GM12878 (cell line): ENCODE data around the gene ETNK2.

ENCODE experiments used
- CTCF ChIP-seq, 3 experiments: IDR thresholded peaks in 2 of 3; conservative IDR thresholded peaks in 1 of 3; 2 replicates each; pipeline ENCODE4 v1.5.1; 2011; ENCODE audit warnings: low read depth in 3 of 3, low read length in 3 of 3, mild to moderate bottlenecking in 3 of 3, control low read depth in 2 of 3, moderate library complexity in 2 of 3, inconsistent platforms in 1 of 3, mixed read lengths in 1 of 3; ENCODE audit not compliant: control insufficient read depth in 2 of 3, insufficient read depth in 1 of 3; ENCODE audit errors: extremely low read depth in 1 of 3
- RCOR1 ChIP-seq: conservative IDR thresholded peaks from 2 replicates; pipeline ENCODE4 v1.6.1; 2012; ENCODE audit warnings: low read depth, low read length, improper control_type of control experiment
- ZBTB4 ChIP-seq: fragments of 450-650 bp; formaldehyde crosslinking; IDR thresholded peaks from 2 replicates; pipeline ENCODE4 v1.4.0; 2022; ENCODE audit warnings: mild to moderate bottlenecking, moderate library complexity

GRCh38 chr1:204094313-204094729 lies 57.5 kb downstream of the ETNK2 start:
- TF ChIP-seq RCOR1: no peak
- TF ChIP-seq ZBTB4: no peak
- TF ChIP-seq CTCF (IDR thresholded peaks at IDR 0.05 in 2 of 3, conservative IDR thresholded peaks at IDR 0.05 in 1 of 3; ENCODE audit: control insufficient read depth in 2 of 3, extremely low read depth in 1 of 3, insufficient read depth in 1 of 3, low read depth in 3 of 3, low read length in 3 of 3): no peak
